Skeletal muscle tissue (tissue), 4 donors: ENCODE measurements around the gene HIVEP3. TPM values are rescaled to one million over a fixed set of nuclear protein-coding genes. Genes with fewer than 3 reads are reported as not detected.

Source experiments
- H3K27ac ChIP-seq: one replicate; pipeline ENCODE4 v1.7.0; 2013; ENCODE audit warnings: mild to moderate bottlenecking, low read depth, low read length, inconsistent platforms
- H3K27me3 ChIP-seq, 3 donors: one replicate each; pipeline ENCODE4 v1.7.0; 2013; ENCODE audit warnings: low read length in 3 of 3; ENCODE audit not compliant: control insufficient read depth in 3 of 3, insufficient read depth in 3 of 3
- H3K36me3 ChIP-seq, 3 donors: one replicate each; pipeline ENCODE4 v1.7.0; 2013; ENCODE audit warnings: low read length in 3 of 3; ENCODE audit not compliant: control insufficient read depth in 3 of 3, insufficient read depth in 3 of 3
- H3K4me1 ChIP-seq, 3 donors: one replicate each; pipeline ENCODE4 v1.7.0; 2013; ENCODE audit warnings: low read length in 3 of 3, mild to moderate bottlenecking in 3 of 3; ENCODE audit not compliant: control insufficient read depth in 3 of 3, insufficient read depth in 3 of 3
- H3K4me3 ChIP-seq, 3 donors: one replicate each; pipeline ENCODE4 v1.7.0; 2013; ENCODE audit warnings: low read length in 3 of 3
- H3K9ac ChIP-seq, 3 donors: one replicate each; pipeline ENCODE4 v1.7.0; 2013; ENCODE audit warnings: low read length in 3 of 3, mild to moderate bottlenecking in 3 of 3, moderate library complexity in 2 of 3, low read depth in 1 of 3
- H3K9me3 ChIP-seq, 3 donors: one replicate each; pipeline ENCODE4 v1.7.0; 2013; ENCODE audit warnings: low read length in 3 of 3; ENCODE audit not compliant: control insufficient read depth in 3 of 3
- total RNA-seq: library from RNA; depleted of rRNA; stranded (reverse); fragments of >200 nt; gene quantifications from one replicate; pipeline ENCODE4 v1.2.3, GENCODE V29; 2014
- donor health status: Osteomylitis.

The HIVEP3 gene
- total RNA-seq, 1 donor from 2014 or later = 0.52 TPM

DNA sequence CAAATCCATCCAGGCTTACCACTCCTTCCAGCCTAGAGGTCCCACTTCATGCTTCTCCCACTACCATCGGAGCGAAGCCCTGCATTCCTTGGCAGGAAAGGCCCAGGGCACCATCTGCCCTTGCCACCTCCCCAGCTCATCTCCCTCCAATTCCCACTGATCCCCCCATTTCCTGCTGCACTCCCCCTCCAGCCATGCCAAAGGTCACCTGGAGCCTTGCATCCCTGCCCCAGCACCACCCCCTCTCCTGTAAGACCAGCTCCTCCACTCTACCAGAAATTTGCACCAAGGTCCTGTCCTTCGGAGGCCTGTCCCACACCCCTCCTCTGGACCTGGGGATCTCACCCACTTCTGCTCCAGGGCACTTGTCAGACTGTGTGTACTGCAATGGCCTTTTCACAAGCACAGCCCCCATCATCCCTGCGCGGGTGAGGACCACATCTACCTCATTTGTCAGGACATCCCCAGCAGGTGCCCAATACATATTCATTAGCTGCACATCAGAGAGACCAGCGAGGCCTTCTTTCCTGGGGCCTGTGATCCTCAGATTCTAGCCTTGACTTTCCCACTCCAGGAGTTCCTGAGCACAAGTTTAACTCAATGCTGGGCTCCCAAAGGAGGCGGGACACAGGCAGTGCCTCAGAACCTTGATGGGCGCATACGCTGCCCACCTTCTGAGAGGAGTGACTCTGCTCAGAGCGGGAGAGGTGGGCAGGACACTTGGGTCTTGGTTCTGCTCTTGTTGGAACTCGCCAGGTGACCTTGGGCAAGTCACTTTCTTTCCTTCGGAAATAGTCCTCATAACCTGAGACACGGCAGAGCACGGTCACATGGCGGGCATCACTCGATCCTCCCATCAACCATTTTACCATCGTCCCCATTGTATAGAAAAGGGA, 384.3 kb downstream of the HIVEP3 start:
- H3K27ac ChIP-seq = no peak overlapping the region
- H3K4me1 ChIP-seq = peaks cover 27 to 38% (median 34%) of the 10 kb centered on the region in 3 donors
- H3K4me3 ChIP-seq = no peak overlapping the region
- no peaks in the 10 kb centered on the region for H3K36me3 ChIP-seq
- no peak overlapping the region for H3K9ac ChIP-seq
- H3K27me3 ChIP-seq = peaks cover 0 to 2% (median 0%) of the 10 kb centered on the region in 3 donors
- no peaks in the 10 kb centered on the region for H3K9me3 ChIP-seq

DNA sequence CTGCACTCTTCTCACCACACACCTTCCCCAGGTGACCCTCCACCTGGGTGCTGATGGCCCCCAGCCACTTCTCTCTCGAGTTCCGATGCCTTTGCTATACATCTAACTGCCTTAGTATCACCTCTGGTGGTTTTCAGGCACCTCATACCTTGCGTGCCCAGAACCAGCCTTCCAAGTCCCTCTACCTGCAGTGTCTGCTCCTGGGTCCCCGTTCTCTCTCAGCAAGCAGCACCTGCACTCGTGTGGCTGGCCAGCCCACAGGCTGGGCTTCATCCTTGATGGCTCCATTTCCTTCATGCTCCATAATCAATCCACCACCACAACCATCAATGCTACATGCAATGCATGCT, 385.0 kb downstream of the HIVEP3 start:
- Histone ChIP-seq H3K27me3 (peaks cover 0 to 2% (median 0%) of the 10 kb centered on the region in 3 donors), H3K36me3 (no peaks in the 10 kb centered on the region), H3K27ac (no peak overlapping the region), H3K4me1 (peaks cover 27 to 33% (median 33%) of the 10 kb centered on the region in 3 donors), H3K4me3 (no peak overlapping the region), H3K9me3 (no peaks in the 10 kb centered on the region), H3K9ac (no peak overlapping the region)

DNA sequence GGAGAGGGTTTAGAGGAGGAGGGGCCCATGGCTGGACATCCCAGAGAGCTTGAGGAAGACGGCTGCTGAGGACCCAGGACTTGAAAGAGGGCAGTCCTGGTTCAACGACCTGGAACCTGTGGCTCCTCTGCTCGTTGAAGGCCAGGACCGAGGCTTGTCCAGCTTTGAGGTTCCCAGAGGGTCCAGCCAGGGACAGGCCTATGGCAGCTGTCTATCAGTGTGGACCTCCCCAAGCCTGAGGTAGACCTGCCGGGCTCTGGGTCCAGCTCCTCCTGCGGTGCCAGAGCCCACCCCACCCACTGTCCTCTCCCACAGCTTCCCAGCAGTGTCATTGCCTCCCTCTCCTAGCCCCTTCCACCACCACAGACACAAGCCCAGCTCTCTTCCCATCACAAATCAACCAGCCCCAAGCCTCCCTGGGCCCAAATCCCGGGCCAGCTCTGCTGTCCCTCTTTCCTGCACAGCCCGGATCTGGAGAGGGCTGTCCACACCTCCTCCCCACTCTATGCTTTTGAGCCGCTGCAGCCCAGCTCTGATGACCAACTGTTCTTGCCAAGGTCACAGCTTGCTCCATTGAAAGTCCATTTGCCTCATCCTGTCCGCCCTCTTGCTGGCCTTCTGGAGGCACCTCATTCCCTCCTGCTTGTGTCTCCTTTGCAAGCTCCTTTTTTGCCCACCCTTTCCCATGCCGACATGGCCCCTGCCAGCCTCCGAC, 385.5 kb downstream of the HIVEP3 start:
- Histone ChIP-seq H3K36me3 (no peaks in the 10 kb centered on the region), H3K9ac (no peak overlapping the region), H3K4me3 (no peak overlapping the region), H3K27me3 (peaks cover 0 to 2% (median 0%) of the 10 kb centered on the region in 3 donors), H3K4me1 (peaks cover 22 to 28% (median 28%) of the 10 kb centered on the region in 3 donors), H3K9me3 (no peaks in the 10 kb centered on the region), H3K27ac (no peak overlapping the region)

DNA sequence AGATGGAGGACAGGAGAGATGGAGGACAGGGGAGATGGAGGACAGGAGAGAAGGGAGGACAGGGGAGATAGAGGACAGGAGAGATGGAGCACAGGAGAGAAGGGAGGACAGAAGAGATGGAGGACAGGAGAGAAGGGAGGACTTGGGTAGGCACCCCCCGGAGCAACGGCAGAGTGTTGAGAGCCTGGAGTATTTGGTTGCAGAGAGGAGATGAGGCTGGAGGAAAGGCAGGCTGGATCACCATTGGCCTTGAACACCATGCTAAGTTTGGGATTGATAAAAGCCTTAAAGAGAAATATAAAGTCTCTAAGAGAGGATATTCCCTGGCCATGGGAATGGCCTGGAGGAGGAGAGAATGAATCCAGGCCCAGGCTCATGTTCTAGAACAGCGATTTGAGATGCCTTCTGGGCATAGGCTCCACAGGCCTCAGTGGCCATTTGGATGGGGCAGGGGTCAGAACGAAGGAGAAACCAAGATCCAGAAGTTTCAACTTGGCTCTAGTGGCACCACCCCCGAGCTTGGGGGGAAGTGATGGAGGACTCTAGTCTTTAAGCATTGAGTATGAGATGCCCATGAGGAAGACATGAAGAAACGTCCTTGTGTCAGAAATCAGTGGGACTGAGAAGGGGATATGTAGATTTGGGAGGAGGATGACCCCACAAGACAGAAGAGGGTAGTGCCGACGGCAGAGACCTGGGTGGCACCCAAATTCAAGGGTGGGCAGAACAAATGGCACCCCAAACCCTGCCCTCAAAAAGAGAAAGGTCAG, 386.3 kb downstream of the HIVEP3 start:
- H3K9me3 ChIP-seq = no peaks in the 10 kb centered on the region
- peaks cover 15 to 20% (median 20%) of the 10 kb centered on the region in 3 donors for H3K4me1 ChIP-seq
- H3K36me3 ChIP-seq = no peaks in the 10 kb centered on the region
- peaks cover 0 to 2% (median 0%) of the 10 kb centered on the region in 3 donors for H3K27me3 ChIP-seq
- no peak overlapping the region for H3K9ac ChIP-seq
- no peak overlapping the region for H3K4me3 ChIP-seq
- H3K27ac ChIP-seq = no peak overlapping the region

DNA sequence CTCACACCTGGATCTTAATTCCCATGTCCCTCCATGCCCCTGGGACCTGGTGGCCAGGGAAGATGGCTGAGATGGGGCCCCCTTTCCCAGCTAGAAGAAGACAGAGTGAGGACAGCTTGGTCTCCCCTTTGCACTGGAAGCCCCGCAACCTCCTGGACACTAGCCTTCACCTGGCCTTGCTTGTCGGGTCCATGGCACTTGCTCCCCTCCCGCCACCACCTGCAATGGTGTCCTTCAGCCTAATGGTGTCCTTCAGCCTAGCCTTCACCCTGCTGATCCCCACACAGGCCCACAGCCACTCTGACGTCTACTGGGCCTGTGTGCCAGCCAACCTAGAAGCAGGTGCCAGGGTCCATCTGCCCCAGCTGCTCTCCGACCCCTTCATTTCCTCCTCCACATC, 388.3 kb downstream of the HIVEP3 start:
- Histone ChIP-seq H3K9ac (no peak overlapping the region), H3K36me3 (no peaks in the 10 kb centered on the region), H3K4me1 (peaks cover 0 to 1% (median 0%) of the 10 kb centered on the region in 3 donors), H3K27ac (no peak overlapping the region), H3K4me3 (no peak overlapping the region), H3K9me3 (no peaks in the 10 kb centered on the region), H3K27me3 (peaks cover 0 to 2% (median 0%) of the 10 kb centered on the region in 3 donors)

DNA sequence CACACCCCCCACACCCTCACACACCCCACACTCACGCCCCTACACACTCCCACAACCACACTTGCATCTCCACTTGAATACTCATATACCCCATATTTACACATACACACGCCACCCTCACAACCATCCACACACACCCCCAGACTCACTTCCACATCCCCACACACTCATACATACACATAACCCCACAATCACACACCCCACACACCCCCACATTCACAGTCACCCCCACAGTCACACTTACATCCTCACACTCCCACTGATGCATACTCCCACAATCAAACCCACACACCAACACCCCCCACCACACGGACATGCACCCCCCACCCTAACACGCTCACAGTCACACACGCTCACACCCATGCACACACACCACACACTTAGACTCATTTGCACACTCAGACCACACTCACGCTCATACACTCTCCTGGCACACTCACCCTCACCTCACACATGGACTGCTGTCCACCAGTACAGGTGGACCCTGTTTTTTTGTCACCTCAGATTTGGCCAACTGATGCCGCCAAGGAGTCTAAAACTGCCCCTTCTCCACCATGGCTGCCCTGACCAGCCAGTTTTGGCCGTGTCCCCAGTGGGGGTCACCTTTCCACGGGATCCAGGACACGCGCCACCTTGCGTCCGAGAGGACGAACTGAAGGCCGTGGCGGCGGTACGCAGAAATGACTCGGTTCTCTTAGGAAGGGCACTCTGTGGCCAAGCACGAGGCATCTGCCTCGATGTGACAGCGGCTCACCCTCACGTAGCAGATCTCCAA, 388.9 kb downstream of the HIVEP3 start:
- Histone ChIP-seq H3K27me3 (peaks cover 0 to 2% (median 0%) of the 10 kb centered on the region in 3 donors), H3K4me1 (no peaks in the 10 kb centered on the region), H3K9me3 (no peaks in the 10 kb centered on the region), H3K27ac (no peak overlapping the region), H3K4me3 (no peak overlapping the region), H3K36me3 (no peaks in the 10 kb centered on the region), H3K9ac (no peak overlapping the region)

DNA sequence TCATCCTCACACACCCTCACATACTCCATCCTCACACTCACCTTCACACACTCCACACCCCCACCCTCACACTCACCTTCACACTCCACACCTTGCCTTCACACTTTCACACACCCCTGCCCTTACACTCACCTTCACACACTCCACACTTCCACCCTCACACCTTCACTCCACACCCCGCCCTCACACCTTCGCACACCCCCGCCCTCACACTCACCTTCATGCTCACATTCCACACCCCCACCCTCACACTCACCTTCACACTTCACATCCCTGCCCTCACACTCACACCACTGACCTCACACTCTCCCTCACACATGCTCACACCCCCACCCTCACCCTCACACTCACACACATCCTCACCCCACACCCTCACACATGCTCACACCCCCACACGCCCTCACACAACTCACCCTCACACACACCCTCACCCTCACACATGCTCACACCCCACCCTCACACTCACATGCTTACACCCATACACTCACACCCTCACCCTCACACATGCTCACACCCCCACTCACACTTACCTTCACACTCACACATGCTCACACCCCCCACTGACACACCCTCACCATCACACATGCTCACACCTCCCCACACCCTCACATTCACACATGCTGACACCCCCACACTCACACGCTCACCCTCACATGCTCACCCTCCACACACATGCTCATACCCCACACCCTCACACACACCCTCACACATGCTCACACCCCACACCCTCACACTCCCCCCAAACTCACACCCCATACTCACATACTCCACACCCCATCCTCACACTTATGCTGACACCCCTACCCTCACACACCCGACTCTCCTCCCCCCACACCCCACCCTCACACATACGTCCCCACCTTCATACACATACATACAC, 389.8 kb downstream of the HIVEP3 start:
- no peak overlapping the region for H3K4me3 ChIP-seq
- no peak overlapping the region for H3K27ac ChIP-seq
- H3K27me3 ChIP-seq = peaks cover 0 to 2% (median 0%) of the 10 kb centered on the region in 3 donors
- no peaks in the 10 kb centered on the region for H3K4me1 ChIP-seq
- no peak overlapping the region for H3K9ac ChIP-seq
- H3K36me3 ChIP-seq = no peaks in the 10 kb centered on the region
- H3K9me3 ChIP-seq = no peaks in the 10 kb centered on the region

DNA sequence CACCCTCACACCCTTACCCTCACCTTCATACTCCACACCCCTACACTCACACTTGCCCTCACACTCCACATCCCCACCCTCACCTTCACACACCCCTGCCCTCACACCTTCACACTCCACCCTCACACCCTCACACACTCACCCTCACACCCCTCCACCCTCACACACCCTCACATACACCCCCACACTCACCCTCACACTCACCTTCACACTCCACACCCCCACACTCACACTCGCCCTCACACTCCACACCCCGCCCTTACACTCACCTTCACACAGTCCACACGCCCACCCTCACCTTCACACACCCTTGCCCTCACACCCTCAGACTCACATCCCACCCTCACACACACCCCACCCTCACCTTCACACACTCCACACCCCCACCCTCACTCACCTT, 390.6 kb downstream of the HIVEP3 start:
- Histone ChIP-seq H3K9ac (no peak overlapping the region), H3K4me3 (no peak overlapping the region), H3K36me3 (no peaks in the 10 kb centered on the region), H3K9me3 (no peaks in the 10 kb centered on the region), H3K27me3 (peaks cover 0 to 2% (median 0%) of the 10 kb centered on the region in 3 donors), H3K4me1 (no peaks in the 10 kb centered on the region), H3K27ac (no peak overlapping the region)
